ENCODE data around the gene PFKP. TPM values are rescaled to one million over a fixed set of nuclear protein-coding genes. Genes with fewer than 3 reads are reported as not detected.

PFKP gene
- total RNA-seq, 4 donors from 2014 or later: 54.9 to 79.3 (median 65.5) TPM

DNA sequence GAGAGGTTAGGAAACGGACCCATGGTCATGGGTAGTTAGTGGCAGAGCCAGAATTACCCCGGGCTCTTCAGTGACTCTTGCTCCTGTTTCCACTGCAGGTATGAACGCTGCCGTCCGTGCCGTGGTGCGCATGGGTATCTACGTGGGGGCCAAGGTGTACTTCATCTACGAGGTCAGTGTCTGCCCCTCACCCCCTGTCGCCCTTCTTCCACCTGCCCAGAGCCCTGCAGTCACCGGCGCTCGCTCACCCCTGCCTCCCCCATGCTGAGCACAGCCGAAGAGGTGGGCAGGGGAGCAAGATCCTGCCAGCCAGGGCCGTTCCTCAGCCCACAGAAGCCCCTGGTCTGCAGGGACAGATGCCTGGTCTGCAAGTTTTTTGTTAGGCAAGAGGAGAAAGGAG, 14.9 kb downstream of the PFKP start:
- DNase-seq (ENCODE audit: low spot score in 2 of 2): no peak
- TF ChIP-seq POLR2A (IDR thresholded peaks at IDR 0.05): no peak
- intact Hi-C loops (cut with DNase I; ENCODE audit: low total_unique reads): no loop called here
- 93 to 97% methylated on average over 14 to 15 of the region's 15 CpGs for WGBS, 2 donors
- H3K4me3 ChIP-seq (ENCODE audit: low read depth, poor library complexity, severe bottlenecking): no peak overlapping the region

DNA sequence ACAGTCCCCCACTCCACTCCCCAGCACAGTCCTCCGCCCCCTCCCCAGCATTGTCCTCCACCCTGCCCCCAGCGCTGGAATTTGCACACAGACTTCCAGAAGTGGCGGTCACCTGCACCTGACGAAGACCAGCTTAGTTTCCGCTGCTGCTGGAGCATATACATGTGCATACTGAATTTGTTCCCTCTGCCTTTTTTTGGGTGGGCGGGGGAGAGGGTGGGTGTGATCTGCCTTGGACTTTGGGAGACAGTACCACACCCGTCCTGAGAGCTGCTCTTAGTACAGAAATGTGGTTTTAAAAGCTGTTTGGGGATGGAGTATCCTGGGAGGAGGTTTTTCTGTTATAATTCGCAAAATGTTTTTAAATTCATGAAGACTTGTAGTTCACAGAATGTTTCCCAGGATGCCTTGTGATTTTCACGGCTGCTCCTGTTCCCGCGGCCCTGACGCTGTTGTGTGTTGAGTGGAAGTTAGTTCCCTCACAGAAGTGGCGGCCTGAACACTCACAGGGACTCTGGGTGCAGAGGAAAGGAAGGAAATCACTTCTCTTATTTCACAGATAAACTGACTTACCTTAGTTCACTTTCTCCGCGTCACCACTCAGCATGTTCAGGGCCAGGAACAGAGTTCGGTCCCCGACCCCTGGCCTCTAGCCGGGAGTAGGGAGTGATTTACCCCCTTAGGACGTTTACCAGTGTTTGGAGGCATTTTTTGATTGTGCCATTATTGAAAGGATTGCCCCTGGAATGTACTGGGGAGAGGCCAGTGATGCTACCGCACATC, 18.6 kb downstream of the PFKP start:
- TF ChIP-seq POLR2A (IDR thresholded peaks at IDR 0.05): no peak
- TF ChIP-seq, protein P1, sequence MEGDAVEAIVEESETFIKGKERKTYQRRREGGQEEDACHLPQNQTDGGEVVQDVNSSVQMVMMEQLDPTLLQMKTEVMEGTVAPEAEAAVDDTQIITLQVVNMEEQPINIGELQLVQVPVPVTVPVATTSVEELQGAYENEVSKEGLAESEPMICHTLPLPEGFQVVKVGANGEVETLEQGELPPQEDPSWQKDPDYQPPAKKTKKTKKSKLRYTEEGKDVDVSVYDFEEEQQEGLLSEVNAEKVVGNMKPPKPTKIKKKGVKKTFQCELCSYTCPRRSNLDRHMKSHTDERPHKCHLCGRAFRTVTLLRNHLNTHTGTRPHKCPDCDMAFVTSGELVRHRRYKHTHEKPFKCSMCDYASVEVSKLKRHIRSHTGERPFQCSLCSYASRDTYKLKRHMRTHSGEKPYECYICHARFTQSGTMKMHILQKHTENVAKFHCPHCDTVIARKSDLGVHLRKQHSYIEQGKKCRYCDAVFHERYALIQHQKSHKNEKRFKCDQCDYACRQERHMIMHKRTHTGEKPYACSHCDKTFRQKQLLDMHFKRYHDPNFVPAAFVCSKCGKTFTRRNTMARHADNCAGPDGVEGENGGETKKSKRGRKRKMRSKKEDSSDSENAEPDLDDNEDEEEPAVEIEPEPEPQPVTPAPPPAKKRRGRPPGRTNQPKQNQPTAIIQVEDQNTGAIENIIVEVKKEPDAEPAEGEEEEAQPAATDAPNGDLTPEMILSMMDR (IDR thresholded peaks at IDR 0.05): no peak

DNA sequence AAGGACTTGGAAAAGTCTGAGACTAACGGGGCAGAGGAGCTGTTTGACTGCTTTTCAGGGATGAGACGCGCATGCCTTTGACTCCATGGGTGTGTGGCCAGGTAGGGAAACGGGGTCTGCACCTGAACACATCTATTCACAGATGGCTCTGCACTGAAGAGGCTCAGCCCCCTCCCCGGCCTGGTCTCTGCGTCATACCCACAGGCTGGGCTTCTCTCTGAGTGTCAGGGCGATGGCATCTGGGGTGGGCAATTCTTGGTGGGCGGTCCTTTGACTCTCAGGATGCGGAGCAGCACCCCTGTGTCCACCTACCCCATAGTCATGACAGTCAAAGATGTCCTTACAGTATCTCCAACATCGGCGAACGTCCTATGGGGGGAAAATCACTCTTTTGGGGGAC, 23.0 kb downstream of the PFKP start:
- TF ChIP-seq, protein P1 (IDR thresholded peaks at IDR 0.05): no peak
- no peak for TF ChIP-seq POLR2A (IDR thresholded peaks at IDR 0.05)
- intact Hi-C loops (cut with DNase I; ENCODE audit: low total_unique reads): no loop called here
- 89 to 92% methylated on average over 12 of the region's 12 CpGs for WGBS, 2 donors
- H3K4me3 ChIP-seq (ENCODE audit: low read depth, poor library complexity, severe bottlenecking): no peak overlapping the region
- no peak for DNase-seq (ENCODE audit: low spot score in 2 of 2)

More for the DNA sequence above, 18.6 kb downstream of the PFKP start:
- H3K4me3 ChIP-seq (ENCODE audit: low read depth, poor library complexity, severe bottlenecking): no peak overlapping the region
- 74 to 87% methylated on average over 19 to 20 of the region's 20 CpGs for WGBS, 2 donors
- no peak for DNase-seq (ENCODE audit: low spot score in 2 of 2)
- intact Hi-C loops (cut with DNase I; ENCODE audit: low total_unique reads): no loop called here

DNA sequence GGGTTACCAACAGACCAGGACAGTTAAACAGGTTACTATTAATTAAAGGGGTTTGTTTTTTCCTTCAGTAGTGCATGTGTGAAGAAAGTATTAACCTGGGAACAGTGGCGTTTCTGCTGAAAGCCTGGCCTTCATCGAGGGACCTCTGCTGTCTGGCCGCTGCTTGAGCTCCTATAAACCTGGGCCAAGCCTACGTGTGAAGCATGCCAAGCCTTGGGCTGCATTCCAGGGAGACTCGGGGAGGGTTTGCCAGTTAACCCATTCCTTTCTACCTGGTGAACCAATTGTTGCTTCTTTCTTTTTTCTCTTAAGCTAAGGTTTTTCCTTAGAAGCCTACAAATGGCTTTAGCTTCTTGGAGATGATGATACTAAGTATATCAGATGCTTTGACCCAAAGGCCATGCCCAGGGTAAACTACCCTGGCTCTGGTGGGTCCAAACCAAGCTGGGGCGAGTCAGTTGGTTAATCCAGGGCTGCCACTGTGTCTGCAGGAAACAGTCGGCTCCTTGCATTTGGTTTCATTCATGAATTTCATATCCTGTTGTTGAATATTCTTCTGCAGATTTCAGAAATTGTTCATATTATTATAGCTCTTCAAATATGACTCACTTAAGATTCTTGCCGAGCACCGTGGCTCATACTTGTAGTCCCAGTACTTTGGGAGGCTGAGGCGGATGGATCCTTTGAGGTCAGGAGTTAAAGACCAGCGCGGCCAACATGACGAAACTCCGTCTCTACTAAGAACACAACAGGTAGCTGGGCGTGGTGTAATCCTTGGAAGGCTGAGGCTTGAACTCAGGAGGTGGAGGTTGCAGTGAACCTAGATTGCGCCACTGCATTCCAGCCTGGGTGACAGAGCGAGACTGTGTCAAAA, 23.8 kb downstream of the PFKP start:
- intact Hi-C loops (cut with DNase I; ENCODE audit: low total_unique reads): no loop called here
- WGBS, 2 donors: 40 to 48% methylated on average over 17 of the region's 17 CpGs
- H3K4me3 ChIP-seq (ENCODE audit: low read depth, poor library complexity, severe bottlenecking): no peak overlapping the region
- TF ChIP-seq POLR2A (IDR thresholded peaks at IDR 0.05): no peak
- TF ChIP-seq, protein P1 (IDR thresholded peaks at IDR 0.05): no peak
- no peak for DNase-seq (ENCODE audit: low spot score in 2 of 2)

DNA sequence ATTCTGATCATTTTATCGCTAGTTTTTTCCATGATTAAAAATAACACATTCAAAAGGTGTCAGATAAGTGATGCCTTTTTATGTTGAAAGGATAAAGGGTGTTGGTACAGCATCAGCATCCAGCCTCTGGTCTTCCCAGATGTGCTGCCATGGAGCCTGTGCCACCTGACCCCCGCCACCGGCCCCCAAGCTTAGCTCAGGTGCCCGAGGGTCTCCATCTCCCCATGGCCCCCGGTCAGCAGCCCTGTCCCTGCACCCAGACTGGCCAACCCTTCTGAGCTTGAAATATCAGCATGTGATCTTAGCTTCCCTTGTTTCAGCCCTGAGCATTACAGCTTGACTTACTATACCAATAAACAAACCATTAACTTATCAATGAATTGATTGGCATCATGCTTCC, 24.6 kb downstream of the PFKP start:
- intact Hi-C loops (cut with DNase I; ENCODE audit: low total_unique reads): no loop called here
- DNase-seq (ENCODE audit: low spot score in 2 of 2): no peak
- H3K4me3 ChIP-seq (ENCODE audit: low read depth, poor library complexity, severe bottlenecking): no peak overlapping the region
- 82 to 85% methylated on average over 5 of the region's 5 CpGs for WGBS, 2 donors
- no peak for TF ChIP-seq POLR2A (IDR thresholded peaks at IDR 0.05)
- TF ChIP-seq, protein P1 (IDR thresholded peaks at IDR 0.05): no peak

DNA sequence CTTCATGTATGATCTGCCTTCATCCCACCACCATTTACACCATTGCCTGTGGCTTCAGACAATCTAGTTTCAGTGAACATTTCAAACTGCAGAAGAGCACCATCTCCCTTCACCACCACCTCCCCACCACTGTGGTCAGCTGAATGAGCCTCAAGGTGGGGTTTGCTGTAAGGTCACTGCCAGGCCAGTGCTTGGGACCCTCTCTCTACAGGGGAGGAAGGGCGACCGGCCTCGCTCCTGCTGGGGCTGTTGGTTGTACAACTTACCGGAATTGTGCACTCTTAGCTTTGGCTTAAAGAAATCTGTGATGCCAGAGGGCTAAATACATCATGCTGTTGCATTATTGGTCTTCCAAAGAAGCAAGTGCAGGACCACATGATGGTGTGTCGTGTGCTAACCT, 26.6 kb downstream of the PFKP start:
- no peak for DNase-seq (ENCODE audit: low spot score in 2 of 2)
- WGBS, 2 donors: 98 to 100% methylated on average over 5 of the region's 5 CpGs
- intact Hi-C loops (cut with DNase I; ENCODE audit: low total_unique reads): no loop called here
- TF ChIP-seq, protein P1 (IDR thresholded peaks at IDR 0.05): no peak
- TF ChIP-seq POLR2A (IDR thresholded peaks at IDR 0.05): no peak
- H3K4me3 ChIP-seq (ENCODE audit: low read depth, poor library complexity, severe bottlenecking): no peak overlapping the region

Data from lower leg skin (tissue), 4 donors.